ENCODE data around the gene ABO. TPM values are rescaled to one million over a fixed set of nuclear protein-coding genes. Genes with fewer than 3 reads are reported as not detected.

ABO gene
- total and polyA plus RNA-seq, 2 donors, result 0.14 to 1.3 TPM

DNA sequence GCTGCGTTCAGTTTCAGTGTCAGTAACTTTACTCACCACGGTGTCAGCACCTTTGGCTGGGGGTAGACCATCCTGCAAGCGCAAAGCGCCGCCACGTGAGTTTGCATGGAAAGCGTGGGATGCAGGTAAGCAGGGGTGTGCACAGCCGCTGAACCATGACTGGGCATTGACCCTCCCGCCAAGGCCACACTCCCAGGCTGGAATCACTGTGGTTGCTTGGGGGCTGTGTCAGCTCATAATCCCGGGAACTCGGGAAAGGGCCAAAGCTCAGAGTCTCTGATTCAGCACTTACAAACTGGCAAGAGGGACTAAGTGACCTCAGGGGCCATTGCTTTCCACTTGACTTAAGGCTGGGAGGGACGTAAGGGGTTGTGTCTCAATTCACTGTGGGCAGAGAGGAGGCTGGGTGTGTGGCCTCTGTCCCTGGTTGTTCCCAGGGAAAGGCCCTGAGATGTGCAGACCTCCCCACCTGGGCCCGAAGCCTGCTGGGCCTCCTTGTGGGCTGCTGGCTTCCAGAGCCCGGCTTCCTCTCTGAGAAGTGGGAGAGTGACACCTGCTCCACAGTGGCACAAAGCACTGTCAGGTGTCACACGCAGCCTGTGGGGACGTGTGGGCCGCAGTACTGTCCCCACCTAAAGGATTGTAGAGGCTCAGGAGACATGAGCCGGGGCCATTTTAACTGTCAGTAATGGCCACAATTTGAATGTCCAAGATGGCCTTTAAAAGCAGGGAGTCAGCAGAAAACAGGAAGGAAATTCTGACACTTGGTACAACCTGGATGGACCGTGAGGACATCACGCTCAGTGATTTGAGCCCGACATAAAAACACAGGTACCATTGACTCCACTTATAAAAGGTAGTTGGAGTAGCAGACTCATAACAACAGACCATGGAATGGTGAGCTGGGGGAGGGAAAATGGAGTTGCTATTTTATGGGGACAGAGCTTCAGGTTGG is 16.7 kb downstream of the ABO start:
- Histone ChIP-seq H3K4me3 (ENCODE audit: low read length in 2 of 2) (no peak overlapping the region), H3K9me3 (ENCODE audit: control insufficient read depth in 2 of 2, insufficient read depth in 1 of 2, low read length in 1 of 2) (no peaks in the 10 kb centered on the region), H3K4me1 (ENCODE audit: control insufficient read depth in 2 of 2, insufficient read depth in 2 of 2, low read length in 2 of 2) (peaks cover 2 to 17% of the 10 kb centered on the region in 2 donors), H3K27ac (ENCODE audit: low read depth in 1 of 2, low read length in 1 of 2) (no peak overlapping the region), H3K27me3 (ENCODE audit: control insufficient read depth in 2 of 2, insufficient read depth in 1 of 2, low read length in 1 of 2) (no peaks in the 10 kb centered on the region), H3K36me3 (ENCODE audit: control insufficient read depth in 2 of 2, insufficient read depth in 2 of 2, low read length in 1 of 2) (no peaks in the 10 kb centered on the region)
- no peak for DNase-seq (ENCODE audit: low read depth in 6 of 9, low spot score in 9 of 9)
- WGBS, result 91% methylated on average over 21 of the region's 21 CpGs

GRCh38 chr9:133257465-133257956 is 17.5 kb downstream of the ABO start:
- H3K36me3 ChIP-seq (ENCODE audit: control insufficient read depth in 2 of 2, insufficient read depth in 2 of 2, low read length in 1 of 2), result no peaks in the 10 kb centered on the region
- H3K27ac ChIP-seq (ENCODE audit: low read depth in 1 of 2, low read length in 1 of 2), result no peak overlapping the region
- peak in 2 of 9 donors; percentile 1 to 20 for DNase-seq (ENCODE audit: low read depth in 6 of 9, low spot score in 9 of 9)
- peaks cover 2 to 17% of the 10 kb centered on the region in 2 donors for H3K4me1 ChIP-seq (ENCODE audit: control insufficient read depth in 2 of 2, insufficient read depth in 2 of 2, low read length in 2 of 2)
- WGBS, result 68% methylated on average over 13 of the region's 13 CpGs
- no peaks in the 10 kb centered on the region for H3K9me3 ChIP-seq (ENCODE audit: control insufficient read depth in 2 of 2, insufficient read depth in 1 of 2, low read length in 1 of 2)
- no peaks in the 10 kb centered on the region for H3K27me3 ChIP-seq (ENCODE audit: control insufficient read depth in 2 of 2, insufficient read depth in 1 of 2, low read length in 1 of 2)
- no peak overlapping the region for H3K4me3 ChIP-seq (ENCODE audit: low read length in 2 of 2)

GRCh38 chr9:133256686-133257091 is 18.3 kb downstream of the ABO start:
- no peak overlapping the region for H3K4me3 ChIP-seq (ENCODE audit: low read length in 2 of 2)
- H3K4me1 ChIP-seq (ENCODE audit: control insufficient read depth in 2 of 2, insufficient read depth in 2 of 2, low read length in 2 of 2), result peaks cover 2 to 20% of the 10 kb centered on the region in 2 donors
- H3K36me3 ChIP-seq (ENCODE audit: control insufficient read depth in 2 of 2, insufficient read depth in 2 of 2, low read length in 1 of 2), result no peaks in the 10 kb centered on the region
- WGBS, result 76% methylated on average over 10 of the region's 10 CpGs
- no peaks in the 10 kb centered on the region for H3K27me3 ChIP-seq (ENCODE audit: control insufficient read depth in 2 of 2, insufficient read depth in 1 of 2, low read length in 1 of 2)
- no peak for DNase-seq (ENCODE audit: low read depth in 6 of 9, low spot score in 9 of 9)
- H3K27ac ChIP-seq (ENCODE audit: low read depth in 1 of 2, low read length in 1 of 2), result no peak overlapping the region
- H3K9me3 ChIP-seq (ENCODE audit: control insufficient read depth in 2 of 2, insufficient read depth in 1 of 2, low read length in 1 of 2), result no peaks in the 10 kb centered on the region

DNA sequence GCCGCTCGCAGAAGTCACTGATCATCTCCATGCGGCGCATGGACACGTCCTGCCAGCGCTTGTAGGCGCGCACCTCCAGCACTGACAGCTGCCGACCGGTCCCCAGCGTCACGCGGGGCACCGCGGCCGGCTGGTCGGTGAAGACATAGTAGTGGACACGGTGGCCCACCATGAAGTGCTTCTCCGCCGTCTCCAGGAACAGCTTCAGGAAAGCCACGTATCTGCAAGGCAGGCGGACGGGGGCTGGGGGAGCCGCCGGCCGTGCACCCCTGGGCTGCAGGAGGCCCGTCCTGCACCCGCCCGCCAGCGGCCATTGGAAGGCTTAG is 18.9 kb downstream of the ABO start:
- no peak for DNase-seq (ENCODE audit: low read depth in 6 of 9, low spot score in 9 of 9)
- no peaks in the 10 kb centered on the region for H3K9me3 ChIP-seq (ENCODE audit: control insufficient read depth in 2 of 2, insufficient read depth in 1 of 2, low read length in 1 of 2)
- H3K27ac ChIP-seq (ENCODE audit: low read depth in 1 of 2, low read length in 1 of 2), result no peak overlapping the region
- no peaks in the 10 kb centered on the region for H3K36me3 ChIP-seq (ENCODE audit: control insufficient read depth in 2 of 2, insufficient read depth in 2 of 2, low read length in 1 of 2)
- no peaks in the 10 kb centered on the region for H3K27me3 ChIP-seq (ENCODE audit: control insufficient read depth in 2 of 2, insufficient read depth in 1 of 2, low read length in 1 of 2)
- 98% methylated on average over 30 of the region's 30 CpGs for WGBS
- H3K4me3 ChIP-seq (ENCODE audit: low read length in 2 of 2), result no peak overlapping the region
- peaks cover 2 to 20% of the 10 kb centered on the region in 2 donors for H3K4me1 ChIP-seq (ENCODE audit: control insufficient read depth in 2 of 2, insufficient read depth in 2 of 2, low read length in 2 of 2)

- H3K4me1 ChIP-seq (ENCODE audit: control insufficient read depth in 2 of 2, insufficient read depth in 2 of 2, low read length in 2 of 2), result peaks cover 2 to 20% of the 10 kb centered on the region in 2 donors
- H3K27ac ChIP-seq (ENCODE audit: low read depth in 1 of 2, low read length in 1 of 2), result no peak overlapping the region
- no peaks in the 10 kb centered on the region for H3K9me3 ChIP-seq (ENCODE audit: control insufficient read depth in 2 of 2, insufficient read depth in 1 of 2, low read length in 1 of 2)
- WGBS, result 94% methylated on average over 42 of the region's 42 CpGs
- H3K27me3 ChIP-seq (ENCODE audit: control insufficient read depth in 2 of 2, insufficient read depth in 1 of 2, low read length in 1 of 2), result no peaks in the 10 kb centered on the region
- H3K4me3 ChIP-seq (ENCODE audit: low read length in 2 of 2), result no peak overlapping the region
- H3K36me3 ChIP-seq (ENCODE audit: control insufficient read depth in 2 of 2, insufficient read depth in 2 of 2, low read length in 1 of 2), result no peaks in the 10 kb centered on the region
- DNase-seq (ENCODE audit: low read depth in 6 of 9, low spot score in 9 of 9), result no peak
These were observed 19.4 kb downstream of the ABO start for GRCh38 chr9:133255371-133256135.

DNA sequence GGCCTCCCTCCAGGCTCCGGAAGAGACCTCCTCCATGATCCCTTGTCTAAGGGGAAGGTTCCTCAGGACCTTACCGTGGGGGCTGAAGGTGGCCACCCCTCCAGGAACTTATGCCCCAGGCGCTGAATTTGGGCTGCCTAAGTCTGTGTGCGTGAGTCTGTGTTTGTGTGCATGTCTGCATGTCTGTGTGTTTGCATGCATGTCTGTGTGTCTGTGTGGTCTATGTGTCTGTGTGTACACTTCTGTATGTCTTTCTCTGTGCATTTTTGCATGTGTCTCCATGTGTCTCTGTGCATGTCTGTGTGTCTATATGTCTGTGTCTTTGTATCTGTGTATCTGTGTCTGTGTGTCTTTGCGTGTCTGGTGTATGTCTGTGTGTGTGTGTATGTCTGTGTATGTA is 20.5 kb downstream of the ABO start:
- no peaks in the 10 kb centered on the region for H3K27me3 ChIP-seq (ENCODE audit: control insufficient read depth in 2 of 2, insufficient read depth in 1 of 2, low read length in 1 of 2)
- DNase-seq (ENCODE audit: low read depth in 6 of 9, low spot score in 9 of 9), result no peak
- no peak overlapping the region for H3K4me3 ChIP-seq (ENCODE audit: low read length in 2 of 2)
- H3K36me3 ChIP-seq (ENCODE audit: control insufficient read depth in 2 of 2, insufficient read depth in 2 of 2, low read length in 1 of 2), result no peaks in the 10 kb centered on the region
- no peaks in the 10 kb centered on the region for H3K9me3 ChIP-seq (ENCODE audit: control insufficient read depth in 2 of 2, insufficient read depth in 1 of 2, low read length in 1 of 2)
- 96% methylated on average over 5 of the region's 5 CpGs for WGBS
- H3K4me1 ChIP-seq (ENCODE audit: control insufficient read depth in 2 of 2, insufficient read depth in 2 of 2, low read length in 2 of 2), result peaks cover 2 to 20% of the 10 kb centered on the region in 2 donors
- H3K27ac ChIP-seq (ENCODE audit: low read depth in 1 of 2, low read length in 1 of 2), result no peak overlapping the region

- Histone ChIP-seq H3K27ac (ENCODE audit: low read depth in 1 of 2, low read length in 1 of 2) (no peak overlapping the region), H3K9me3 (ENCODE audit: control insufficient read depth in 2 of 2, insufficient read depth in 1 of 2, low read length in 1 of 2) (no peaks in the 10 kb centered on the region), H3K36me3 (ENCODE audit: control insufficient read depth in 2 of 2, insufficient read depth in 2 of 2, low read length in 1 of 2) (no peaks in the 10 kb centered on the region), H3K4me3 (ENCODE audit: low read length in 2 of 2) (no peak overlapping the region), H3K4me1 (ENCODE audit: control insufficient read depth in 2 of 2, insufficient read depth in 2 of 2, low read length in 2 of 2) (peaks cover 2 to 16% of the 10 kb centered on the region in 2 donors), H3K27me3 (ENCODE audit: control insufficient read depth in 2 of 2, insufficient read depth in 1 of 2, low read length in 1 of 2) (no peaks in the 10 kb centered on the region)
- 83% methylated on average over 1 of the region's 1 CpG for WGBS
- no peak for DNase-seq (ENCODE audit: low read depth in 6 of 9, low spot score in 9 of 9)
These were observed 21.7 kb downstream of the ABO start for GRCh38 chr9:133253268-133253667.

DNA sequence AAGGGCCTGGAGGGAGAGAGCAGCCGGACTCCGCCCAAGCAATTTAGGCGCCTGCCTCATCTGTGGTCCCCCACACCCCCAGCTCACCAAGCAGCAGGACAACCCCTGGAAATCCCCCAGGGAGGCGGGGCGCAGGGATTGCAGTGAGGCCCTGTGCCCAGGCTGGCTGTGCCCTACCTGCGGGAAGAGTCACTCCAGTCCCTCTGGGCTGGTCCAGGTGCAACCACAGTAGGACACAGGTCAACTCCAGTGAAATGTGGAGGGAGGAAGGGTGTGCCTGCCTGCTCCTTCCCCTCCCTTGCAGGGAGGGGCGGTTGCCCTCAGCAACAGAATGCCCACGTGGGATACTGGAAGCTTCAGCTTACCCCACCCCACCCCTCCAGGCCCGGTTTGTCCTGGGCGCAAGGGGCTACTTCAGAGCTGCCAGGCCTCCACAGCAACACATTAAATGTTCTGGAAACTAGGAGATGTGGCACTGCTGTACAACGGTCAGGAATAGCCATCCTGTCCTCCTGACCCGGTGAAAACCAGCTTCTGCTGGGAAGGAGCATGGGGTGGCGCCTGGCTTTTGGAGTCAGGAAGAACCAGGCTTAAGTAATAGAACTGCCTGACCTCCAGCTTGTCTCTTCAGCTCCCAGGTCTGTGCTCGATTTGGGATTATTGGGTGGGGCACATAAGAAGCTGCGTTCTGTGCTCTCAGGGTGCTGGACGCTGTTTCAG is 22.5 kb downstream of the ABO start:
- Histone ChIP-seq H3K4me3 (ENCODE audit: low read length in 2 of 2) (no peak overlapping the region), H3K36me3 (ENCODE audit: control insufficient read depth in 2 of 2, insufficient read depth in 2 of 2, low read length in 1 of 2) (no peaks in the 10 kb centered on the region), H3K4me1 (ENCODE audit: control insufficient read depth in 2 of 2, insufficient read depth in 2 of 2, low read length in 2 of 2) (peaks cover under 1 to 9% of the 10 kb centered on the region in 2 donors), H3K27me3 (ENCODE audit: control insufficient read depth in 2 of 2, insufficient read depth in 1 of 2, low read length in 1 of 2) (no peaks in the 10 kb centered on the region), H3K9me3 (ENCODE audit: control insufficient read depth in 2 of 2, insufficient read depth in 1 of 2, low read length in 1 of 2) (no peaks in the 10 kb centered on the region), H3K27ac (ENCODE audit: low read depth in 1 of 2, low read length in 1 of 2) (no peak overlapping the region)
- WGBS, result 92% methylated on average over 16 of the region's 16 CpGs
- no peak for DNase-seq (ENCODE audit: low read depth in 6 of 9, low spot score in 9 of 9)

Measured in thymus (tissue), 11 donors.